ENCODE measurements around the gene TJP1. TPM values are rescaled to one million over a fixed set of nuclear protein-coding genes. Genes with fewer than 3 reads are reported as not detected.

Gene TJP1
- total and polyA plus RNA-seq, 8 donors, result 82.9 to 130 (median 121) TPM

DNA sequence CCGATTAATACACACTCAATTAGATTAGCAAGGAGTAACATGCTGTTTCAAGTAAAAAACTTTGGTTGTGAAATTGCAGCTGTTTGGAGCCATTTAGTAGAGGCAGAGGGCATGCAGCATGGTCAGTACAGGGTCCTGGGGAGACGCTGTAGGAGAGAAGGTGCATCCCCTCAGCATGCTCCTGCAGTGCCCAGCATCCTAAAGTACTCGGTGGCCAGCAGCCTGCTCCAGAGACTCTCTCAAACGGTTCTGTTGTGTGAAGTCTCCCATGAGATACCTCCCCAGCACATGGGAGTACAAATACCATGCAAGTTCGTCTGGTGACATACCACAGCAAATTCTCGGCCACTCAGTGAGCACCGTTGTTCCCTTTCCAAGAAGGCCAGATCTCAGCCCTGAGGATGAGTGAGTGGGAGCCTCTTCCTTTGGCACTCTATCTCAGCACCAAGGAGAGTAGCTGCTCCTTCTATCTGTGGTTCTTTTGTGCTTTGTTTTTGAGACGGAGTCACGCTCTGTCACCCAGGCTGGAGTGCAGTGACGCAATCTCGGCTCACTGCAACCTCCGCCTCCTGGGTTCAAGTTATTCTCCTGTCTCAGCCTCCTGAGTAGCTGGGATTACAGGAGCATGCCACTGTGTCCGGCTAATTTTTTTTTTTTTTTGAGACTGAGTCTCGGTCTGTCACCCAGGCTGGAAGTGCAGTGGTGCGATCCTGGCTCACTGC lies 72.7 kb downstream of the TJP1 start:
- no peak overlapping the region for H3K27ac ChIP-seq
- ATAC-seq, result no peak
- no peaks in the 10 kb centered on the region for H3K27me3 ChIP-seq
- no peak overlapping the region for H3K4me3 ChIP-seq
- no peaks in the 10 kb centered on the region for H3K9me3 ChIP-seq
- H3K4me1 ChIP-seq, result no peaks in the 10 kb centered on the region
- intact Hi-C loops (cut with DNase I), result no loop called here
- TF ChIP-seq, protein P1, sequence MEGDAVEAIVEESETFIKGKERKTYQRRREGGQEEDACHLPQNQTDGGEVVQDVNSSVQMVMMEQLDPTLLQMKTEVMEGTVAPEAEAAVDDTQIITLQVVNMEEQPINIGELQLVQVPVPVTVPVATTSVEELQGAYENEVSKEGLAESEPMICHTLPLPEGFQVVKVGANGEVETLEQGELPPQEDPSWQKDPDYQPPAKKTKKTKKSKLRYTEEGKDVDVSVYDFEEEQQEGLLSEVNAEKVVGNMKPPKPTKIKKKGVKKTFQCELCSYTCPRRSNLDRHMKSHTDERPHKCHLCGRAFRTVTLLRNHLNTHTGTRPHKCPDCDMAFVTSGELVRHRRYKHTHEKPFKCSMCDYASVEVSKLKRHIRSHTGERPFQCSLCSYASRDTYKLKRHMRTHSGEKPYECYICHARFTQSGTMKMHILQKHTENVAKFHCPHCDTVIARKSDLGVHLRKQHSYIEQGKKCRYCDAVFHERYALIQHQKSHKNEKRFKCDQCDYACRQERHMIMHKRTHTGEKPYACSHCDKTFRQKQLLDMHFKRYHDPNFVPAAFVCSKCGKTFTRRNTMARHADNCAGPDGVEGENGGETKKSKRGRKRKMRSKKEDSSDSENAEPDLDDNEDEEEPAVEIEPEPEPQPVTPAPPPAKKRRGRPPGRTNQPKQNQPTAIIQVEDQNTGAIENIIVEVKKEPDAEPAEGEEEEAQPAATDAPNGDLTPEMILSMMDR (IDR thresholded peaks at IDR 0.05), result no peak
- H3K36me3 ChIP-seq, result no peaks in the 10 kb centered on the region
- no peak for DNase-seq

- Histone ChIP-seq H3K27ac (no peak overlapping the region), H3K4me1 (no peaks in the 10 kb centered on the region), H3K4me3 (no peak overlapping the region), H3K27me3 (no peaks in the 10 kb centered on the region), H3K36me3 (no peaks in the 10 kb centered on the region), H3K9me3 (no peaks in the 10 kb centered on the region)
- TF ChIP-seq, protein P1 (IDR thresholded peaks at IDR 0.05), result peak in 1 of 2 donors; percentile 40
- DNase-seq, result no peak
- ATAC-seq, result no peak
- intact Hi-C loops (cut with DNase I), result no loop called here
Observed at GRCh38 chr15:29747837-29748417, 74.3 kb downstream of the TJP1 start.

- no peak overlapping the region for H3K27ac ChIP-seq
Observed at GRCh38 chr15:29743475-29743874, 78.8 kb downstream of the TJP1 start.

DNA sequence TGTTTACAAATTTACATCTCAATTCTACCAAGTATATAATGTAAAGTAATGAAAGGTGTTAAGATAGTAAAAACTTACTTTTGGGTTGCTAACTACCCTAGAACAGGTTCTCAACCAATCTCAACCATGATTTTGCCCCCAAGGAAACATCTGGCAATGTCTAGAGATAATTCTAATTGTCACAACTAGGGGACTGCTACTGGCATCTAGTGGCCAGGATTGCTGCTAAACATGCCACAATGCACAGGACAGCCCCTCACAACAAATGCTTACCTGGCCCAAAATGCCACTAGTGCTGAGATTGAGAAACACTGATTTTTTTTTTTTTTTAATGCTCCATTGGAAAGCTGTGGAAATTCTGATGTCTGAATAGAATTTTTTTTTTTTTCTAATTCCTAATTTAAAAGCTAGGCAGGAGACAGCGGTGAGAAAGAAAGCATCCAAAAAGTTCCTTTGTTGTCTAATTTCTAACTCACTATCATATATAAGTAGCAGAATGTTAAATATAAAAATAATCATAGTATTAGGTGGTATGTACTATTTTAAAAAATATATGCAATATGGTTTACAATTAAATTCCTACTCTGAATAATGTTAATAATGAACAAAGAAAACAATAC lies 81.5 kb downstream of the TJP1 start:
- intact Hi-C loops (cut with DNase I), result no loop called here
- H3K27ac ChIP-seq, result no peak overlapping the region

More at GRCh38 chr15:29743475-29743874, 78.8 kb downstream of the TJP1 start:
- ATAC-seq (no peak), DNase-seq (no peak)
- no peaks in the 10 kb centered on the region for H3K4me1 ChIP-seq
- H3K4me3 ChIP-seq, result no peak overlapping the region
- TF ChIP-seq, protein P1 (IDR thresholded peaks at IDR 0.05), result no peak
- no peaks in the 10 kb centered on the region for H3K27me3 ChIP-seq
- H3K36me3 ChIP-seq, result peaks cover 0 to 12% of the 10 kb centered on the region in 2 donors
- intact Hi-C loops (cut with DNase I), result no loop called here
- no peaks in the 10 kb centered on the region for H3K9me3 ChIP-seq

DNA sequence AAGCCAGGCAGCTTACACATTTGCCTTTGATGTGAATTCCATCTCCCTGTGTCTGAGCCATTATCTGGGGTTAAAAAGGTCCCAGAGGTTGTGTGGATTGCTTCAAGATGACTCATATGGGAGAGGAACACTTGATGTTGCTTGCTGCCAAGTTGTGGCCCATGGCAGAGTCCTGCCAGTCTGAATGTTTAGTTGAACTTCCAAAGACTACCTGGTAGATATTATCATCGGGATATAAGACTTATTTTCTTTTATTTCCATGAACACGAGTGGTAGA lies 85.6 kb downstream of the TJP1 start:
- peak; percentile 87 for ATAC-seq
- H3K4me3 ChIP-seq, result no peak overlapping the region
- no peaks in the 10 kb centered on the region for H3K9me3 ChIP-seq
- TF ChIP-seq, protein P1 (IDR thresholded peaks at IDR 0.05), result no peak
- H3K4me1 ChIP-seq, result peaks cover 0 to 5% of the 10 kb centered on the region in 2 donors
- no peaks in the 10 kb centered on the region for H3K27me3 ChIP-seq
- H3K36me3 ChIP-seq, result peaks cover 0 to 34% of the 10 kb centered on the region in 2 donors
- intact Hi-C loops (cut with DNase I), result no loop called here
- no peak overlapping the region for H3K27ac ChIP-seq
- DNase-seq, result no peak

More for the DNA sequence above, 81.5 kb downstream of the TJP1 start:
- ATAC-seq, result no peak
- H3K4me1 ChIP-seq, result peaks cover 0 to 5% of the 10 kb centered on the region in 2 donors
- H3K4me3 ChIP-seq, result no peak overlapping the region
- H3K27me3 ChIP-seq, result no peaks in the 10 kb centered on the region
- no peak for DNase-seq
- TF ChIP-seq, protein P1 (IDR thresholded peaks at IDR 0.05), result no peak
- H3K36me3 ChIP-seq, result peaks cover 0 to 12% of the 10 kb centered on the region in 2 donors
- H3K9me3 ChIP-seq, result no peaks in the 10 kb centered on the region
